ENCODE results near the gene LSS. TPM values are rescaled to one million over a fixed set of nuclear protein-coding genes. Genes with fewer than 3 reads are reported as not detected.
"Not testable (repeated sequence)": the region's sequence is repeated elsewhere in the genome, so short reads cannot be mapped to it uniquely, and the experiment has no call there.

LSS gene
- total and polyA plus RNA-seq, 3 experiments from 2014 or later, result 16.1 to 20.4 (median 19.6) TPM

DNA sequence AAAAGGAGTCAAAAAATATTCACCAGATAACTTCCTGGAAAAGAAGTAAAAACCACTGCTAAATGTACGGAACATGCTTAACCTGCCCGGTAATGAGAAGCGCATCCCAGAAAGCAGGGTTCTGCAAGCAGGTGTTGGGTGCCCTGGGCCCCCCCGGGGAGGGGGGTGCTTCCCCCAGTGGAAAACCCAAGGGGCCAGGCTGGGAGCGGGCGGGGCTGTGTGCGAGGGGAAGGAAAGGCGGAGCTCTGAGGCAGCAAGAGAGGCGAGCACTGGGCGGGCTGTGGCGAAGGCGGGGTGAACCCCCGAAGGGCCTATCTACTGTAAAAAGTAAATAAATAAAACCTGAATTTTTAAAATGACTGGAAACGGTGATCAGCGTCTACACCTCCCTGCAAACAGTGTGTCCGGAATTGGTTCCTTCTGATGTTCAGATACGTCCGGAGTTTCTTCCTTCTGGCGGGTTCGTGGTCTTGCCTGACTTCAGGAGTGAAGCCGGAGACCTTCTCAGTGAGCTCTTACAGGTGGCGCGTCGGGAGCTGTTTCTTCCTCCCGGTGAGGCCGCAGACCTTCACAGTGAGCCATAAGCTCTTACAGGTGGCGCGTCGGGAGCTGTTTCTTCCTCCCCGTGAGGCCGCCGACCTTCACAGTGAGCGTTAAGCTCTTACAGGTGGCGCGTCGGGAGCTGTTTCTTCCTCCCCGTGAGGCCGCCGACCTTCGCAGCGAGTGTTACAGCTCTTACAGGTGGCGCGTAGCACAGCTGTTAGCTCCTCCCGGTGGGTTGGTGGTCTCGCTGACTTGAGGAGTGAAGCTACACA lies 86.6 kb downstream of the LSS start:
- Histone ChIP-seq H3K27me3 (ENCODE audit: insufficient read depth, low read length, poor library complexity, severe bottlenecking) (no peaks in the 10 kb centered on the region), H3K9me3 (ENCODE audit: low read length) (no peaks in the 10 kb centered on the region), H3K4me3 (ENCODE audit: low read length) (no peak overlapping the region), H3K4me1 (ENCODE audit: insufficient read depth, low read length) (no peaks in the 10 kb centered on the region), H3K36me3 (ENCODE audit: insufficient read depth, low read length) (no peaks in the 10 kb centered on the region), H3K27ac (ENCODE audit: low read depth, low read length) (no peak overlapping the region)
- H3K9me3 Mint-ChIP-seq, result no peaks in the 10 kb centered on the region
- DNase-seq, result peak in 1 of 5 donors; percentile 26
- peaks cover 0 to 1% (median 0%) of the 10 kb centered on the region in 3 donors for H3K36me3 Mint-ChIP-seq
- peaks cover 5 to 13% of the 10 kb centered on the region in 2 donors for H3K27me3 Mint-ChIP-seq
- H3K4me1 Mint-ChIP-seq, result peaks cover 8 to 9% (median 9%) of the 10 kb centered on the region in 3 donors
- H3K4me3 Mint-ChIP-seq, result peak overlapping the region in 2 of 7 donors; percentile 32 to 54
- ChIA-PET POLR2A (no interaction called here), CTCF (interaction anchor here (1.3 to 2.8 kb wide), 4 partner anchors 88 to 290 kb away, joined by 4 to 16 read pairs (median 10); partner anchors contain the start of gene LSS)
- H3K27ac Mint-ChIP-seq, result peak overlapping the region in 1 of 8 donors; percentile 50

DNA sequence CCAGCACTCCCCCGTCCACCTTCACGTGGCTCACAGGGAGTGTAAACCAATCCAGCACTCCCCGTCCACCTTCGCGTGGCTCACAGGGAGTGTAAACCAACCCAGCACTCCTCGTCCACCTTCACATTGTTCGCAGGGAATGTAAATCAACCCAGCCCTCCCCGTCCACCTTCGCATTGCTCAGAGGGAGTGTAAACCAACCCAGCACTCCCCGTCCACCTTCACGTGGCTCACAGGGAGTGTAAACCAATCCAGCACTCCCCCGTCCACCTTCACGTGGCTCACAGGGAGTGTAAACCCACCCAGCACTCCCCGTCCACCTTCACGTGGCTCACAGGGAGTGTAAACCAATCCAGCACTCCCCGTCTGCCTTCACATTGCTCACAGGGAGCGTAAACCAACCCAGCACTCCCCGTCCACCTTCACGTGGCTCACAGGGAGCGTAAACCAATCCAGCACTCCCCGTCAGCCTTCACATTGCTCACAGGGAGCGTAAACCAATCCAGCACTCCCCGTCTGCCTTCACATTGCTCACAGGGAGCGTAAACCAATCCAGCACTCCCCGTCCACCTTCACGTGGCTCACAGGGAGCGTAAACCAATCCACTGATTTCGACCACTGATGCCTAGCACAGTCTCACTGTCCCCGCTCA lies 88.1 kb downstream of the LSS start:
- CTCF ChIA-PET, result not testable (repeated sequence)

DNA sequence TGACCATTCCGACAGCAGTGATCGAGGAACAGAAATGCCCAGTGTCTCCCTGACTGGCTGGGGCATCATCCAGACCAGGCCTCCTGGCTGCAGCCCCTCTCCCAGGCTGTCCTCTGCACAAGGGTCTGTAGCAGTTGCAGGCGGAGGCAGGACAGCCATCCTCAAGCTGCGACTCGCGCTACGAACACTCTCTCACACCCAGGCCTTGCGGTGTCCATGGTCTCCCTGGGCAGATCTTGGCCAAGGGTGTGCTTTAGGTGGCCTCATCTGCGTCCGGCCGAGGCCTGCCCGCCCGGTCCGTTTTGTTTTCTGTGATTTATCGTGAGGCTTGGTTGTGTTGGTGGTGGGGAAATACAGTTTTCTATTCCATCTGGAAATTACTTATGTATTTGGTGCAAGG lies 88.9 kb downstream of the LSS start:
- DNase-seq, result no peak
- no peaks in the 10 kb centered on the region for H3K27me3 ChIP-seq (ENCODE audit: insufficient read depth, low read length, poor library complexity, severe bottlenecking)
- no peaks in the 10 kb centered on the region for H3K36me3 ChIP-seq (ENCODE audit: insufficient read depth, low read length)
- Mint-ChIP-seq H3K27ac (no peak overlapping the region), H3K4me1 (peaks cover 8 to 9% (median 8%) of the 10 kb centered on the region in 3 donors), H3K36me3 (peaks cover 0 to 1% (median 0%) of the 10 kb centered on the region in 3 donors), H3K27me3 (peaks cover 9 to 11% of the 10 kb centered on the region in 2 donors), H3K4me3 (no peak overlapping the region), H3K9me3 (no peaks in the 10 kb centered on the region)
- no peaks in the 10 kb centered on the region for H3K4me1 ChIP-seq (ENCODE audit: insufficient read depth, low read length)
- ChIA-PET CTCF (no interaction called here), POLR2A (no interaction called here)
- no peaks in the 10 kb centered on the region for H3K9me3 ChIP-seq (ENCODE audit: low read length)
- no peak overlapping the region for H3K4me3 ChIP-seq (ENCODE audit: low read length)
- no peak overlapping the region for H3K27ac ChIP-seq (ENCODE audit: low read depth, low read length)

More for the DNA sequence above, 88.1 kb downstream of the LSS start:
- H3K27ac Mint-ChIP-seq, result peak overlapping the region in 1 of 8 donors; percentile 5
- H3K36me3 Mint-ChIP-seq; H3K4me3 Mint-ChIP-seq; DNase-seq; H3K4me1 ChIP-seq (ENCODE audit: insufficient read depth, low read length); H3K9me3 Mint-ChIP-seq; POLR2A ChIA-PET; H3K4me1 Mint-ChIP-seq; H3K27ac ChIP-seq (ENCODE audit: low read depth, low read length); H3K36me3 ChIP-seq (ENCODE audit: insufficient read depth, low read length); H3K4me3 ChIP-seq (ENCODE audit: low read length); H3K9me3 ChIP-seq (ENCODE audit: low read length); H3K27me3 ChIP-seq (ENCODE audit: insufficient read depth, low read length, poor library complexity, severe bottlenecking): not testable (repeated sequence)
- H3K27me3 Mint-ChIP-seq, result peaks cover 9 to 11% of the 10 kb centered on the region in 2 donors

DNA sequence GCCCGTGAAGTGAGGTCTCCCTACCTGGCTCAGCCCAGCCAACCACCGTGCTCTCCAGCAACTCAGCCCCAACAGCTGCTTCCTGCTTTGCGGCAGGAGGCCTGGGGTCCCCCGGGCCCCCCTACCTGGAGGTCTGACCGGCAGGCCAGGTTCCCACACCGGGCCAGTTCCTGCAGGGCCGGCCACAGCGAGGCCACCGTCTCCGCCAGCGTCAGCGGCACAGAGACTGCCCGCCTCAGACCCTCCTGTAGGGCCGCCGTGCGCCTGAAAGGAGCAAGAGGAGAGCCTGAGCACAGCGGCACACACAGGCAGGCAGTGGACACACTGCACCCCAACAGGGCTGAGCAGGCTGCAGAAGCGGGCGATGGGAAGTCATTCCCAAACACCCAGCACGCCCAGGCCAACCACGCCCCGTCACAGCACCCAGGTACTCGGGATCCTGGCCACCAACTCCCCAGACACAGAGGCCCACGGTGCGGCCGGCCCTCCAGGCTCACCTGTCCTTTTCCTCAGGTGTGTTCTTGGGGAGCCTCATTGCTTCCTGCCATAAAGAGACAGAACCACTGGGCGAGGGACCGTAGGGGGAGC lies 90.1 kb downstream of the LSS start:
- H3K4me3 Mint-ChIP-seq, result no peak overlapping the region
- H3K27ac ChIP-seq (ENCODE audit: low read depth, low read length), result no peak overlapping the region
- CTCF ChIA-PET, result no interaction called here
- H3K27me3 ChIP-seq (ENCODE audit: insufficient read depth, low read length, poor library complexity, severe bottlenecking), result no peaks in the 10 kb centered on the region
- H3K36me3 ChIP-seq (ENCODE audit: insufficient read depth, low read length), result no peaks in the 10 kb centered on the region
- no peaks in the 10 kb centered on the region for H3K9me3 ChIP-seq (ENCODE audit: low read length)
- DNase-seq, result no peak
- no peak overlapping the region for H3K27ac Mint-ChIP-seq
- H3K4me1 ChIP-seq (ENCODE audit: insufficient read depth, low read length), result no peaks in the 10 kb centered on the region
- POLR2A ChIA-PET, result no interaction called here
- H3K9me3 Mint-ChIP-seq, result no peaks in the 10 kb centered on the region
- peaks cover 9 to 11% of the 10 kb centered on the region in 2 donors for H3K27me3 Mint-ChIP-seq
- H3K4me1 Mint-ChIP-seq, result peaks cover 1 to 2% (median 1%) of the 10 kb centered on the region in 3 donors
- H3K4me3 ChIP-seq (ENCODE audit: low read length), result no peak overlapping the region
- H3K36me3 Mint-ChIP-seq, result no peaks in the 10 kb centered on the region

Other genes with a start within 250 kb of the LSS start
- 10 to 100 TPM; 12.1 to 13.1 TPM for gene COL6A1, start 247.0 kb downstream of the LSS start, total RNA-seq
- gene COL6A1, start 247.0 kb downstream of the LSS start, polyA plus RNA-seq, result 1.6 TPM
- 10 to 100 TPM; 22.8 to 25.1 TPM for gene COL6A2, start 130.7 kb downstream of the LSS start, total RNA-seq
- 17.4 TPM for gene COL6A2, start 130.7 kb downstream of the LSS start, polyA plus RNA-seq
- gene FTCD, start 73.2 kb downstream of the LSS start, total RNA-seq, result not detected
- gene FTCD, start 73.2 kb downstream of the LSS start, polyA plus RNA-seq, result not detected
- gene SPATC1L, start 44.3 kb downstream of the LSS start, total RNA-seq, result 1 to 10 TPM; 5.0 TPM
- 10.7 TPM for gene SPATC1L, start 44.3 kb downstream of the LSS start, polyA plus RNA-seq
- gene MCM3AP, start 56.8 kb upstream of the LSS start, total RNA-seq, result 100 to 1,000 TPM; 131 to 133 TPM
- gene MCM3AP, start 56.8 kb upstream of the LSS start, polyA plus RNA-seq, result 56.7 TPM
- gene YBEY, start 57.6 kb upstream of the LSS start, total RNA-seq, result 10 to 100 TPM; 16.7 to 18.6 TPM
- 21.0 TPM for gene YBEY, start 57.6 kb upstream of the LSS start, polyA plus RNA-seq
- 10 to 100 TPM; 13.4 to 14.5 TPM for gene C21orf58, start 95.1 kb upstream of the LSS start, total RNA-seq
- gene C21orf58, start 95.1 kb upstream of the LSS start, polyA plus RNA-seq, result 0.62 TPM
- gene PCNT, start 95.4 kb upstream of the LSS start, total RNA-seq, result 10 to 100 TPM; 54.8 to 60.1 TPM
- gene PCNT, start 95.4 kb upstream of the LSS start, polyA plus RNA-seq, result 27.1 TPM
- 10 to 100 TPM; 29.7 to 29.9 TPM for gene DIP2A, start 230.1 kb upstream of the LSS start, total RNA-seq
- gene DIP2A, start 230.1 kb upstream of the LSS start, polyA plus RNA-seq, result 32.6 TPM

Measured in CD8-positive, alpha-beta memory T cell (primary cell).